HEK293T (cell line): ENCODE results near the gene RMDN2.

Source experiments
- CTCF ChIA-PET: fragments of 350-600 bp; formaldehyde crosslinking; extraction: SDS; loops from one replicate; lab custom pipeline; 2021; ENCODE audit warnings: antibody characterized with exemption, inconsistent platforms; lab: Yijun Ruan, JAX
- POLR2A ChIA-PET: fragments of 350-600 bp; formaldehyde crosslinking; extraction: SDS; loops from one replicate; lab custom pipeline; 2020; ENCODE audit warnings: antibody characterized with exemption, inconsistent platforms; lab: Yijun Ruan, JAX
- DNase-seq: peaks from one replicate; pipeline ENCODE4 v3.0.0; 2012; ENCODE audit warnings: mixed read lengths; ENCODE audit errors: extremely low spot score
- ARNT ChIP-seq: fragments of 450-650 bp; IDR thresholded peaks from 2 replicates; pipeline ENCODE4 v1.6.1; 2017; ENCODE audit warnings: mild to moderate bottlenecking
- BHLHE40 ChIP-seq: fragments of 450-650 bp; IDR thresholded peaks from 2 replicates; pipeline ENCODE4 v1.6.1; 2016; ENCODE audit warnings: mild to moderate bottlenecking, moderate library complexity, borderline replicate concordance
- CTBP1 ChIP-seq: fragments of 450-650 bp; IDR thresholded peaks from 2 replicates; pipeline ENCODE4 v1.6.1; 2016; ENCODE audit warnings: borderline replicate concordance
- ELF4 ChIP-seq: fragments of 450-650 bp; IDR thresholded peaks from 2 replicates; pipeline ENCODE4 v1.6.1; 2017; ENCODE audit warnings: antibody characterized with exemption
- FOXA1 ChIP-seq: fragments of 450-650 bp; IDR thresholded peaks from 2 replicates; pipeline ENCODE4 v1.6.1; 2016; ENCODE audit warnings: mild to moderate bottlenecking
- FOXK2 ChIP-seq: fragments of 450-650 bp; IDR thresholded peaks from 2 replicates; pipeline ENCODE4 v1.6.1; 2016; ENCODE audit warnings: mild to moderate bottlenecking
- FOXM1 ChIP-seq: fragments of 450-650 bp; IDR thresholded peaks from 2 replicates; pipeline ENCODE4 v1.6.1; 2017; ENCODE audit warnings: mild to moderate bottlenecking, borderline replicate concordance
- HDGF ChIP-seq: fragments of 450-650 bp; IDR thresholded peaks from 2 replicates; pipeline ENCODE4 v1.6.1; 2017; ENCODE audit warnings: antibody characterized with exemption, borderline replicate concordance
- L3MBTL2 ChIP-seq: fragments of 450-650 bp; conservative IDR thresholded peaks from 2 replicates; pipeline ENCODE4 v1.6.1; 2016; ENCODE audit warnings: mild to moderate bottlenecking
- LEF1 ChIP-seq: fragments of 450-650 bp; IDR thresholded peaks from 2 replicates; pipeline ENCODE4 v1.6.1; 2017; ENCODE audit warnings: mild to moderate bottlenecking, borderline replicate concordance
- NFRKB ChIP-seq: fragments of 450-650 bp; IDR thresholded peaks from 2 replicates; pipeline ENCODE4 v1.6.1; 2016; ENCODE audit warnings: mild to moderate bottlenecking, moderate library complexity
- SP1 ChIP-seq: fragments of 450-650 bp; IDR thresholded peaks from 2 replicates; pipeline ENCODE4 v1.6.1; 2017
- SUZ12 ChIP-seq: fragments of 450-650 bp; IDR thresholded peaks from 2 replicates; pipeline ENCODE4 v1.6.1; 2016; ENCODE audit warnings: mild to moderate bottlenecking
- TARDBP ChIP-seq: fragments of 450-650 bp; IDR thresholded peaks from 2 replicates; pipeline ENCODE4 v1.6.1; 2016
- ZNF384 ChIP-seq: fragments of 450-650 bp; IDR thresholded peaks from 2 replicates; pipeline ENCODE4 v1.6.1; 2016
- TF ChIP-seq, protein P1 (sequence below): fragments of 450-650 bp; IDR thresholded peaks from 2 replicates; pipeline ENCODE4 v1.6.1; 2016

Gene RMDN2, protein sequence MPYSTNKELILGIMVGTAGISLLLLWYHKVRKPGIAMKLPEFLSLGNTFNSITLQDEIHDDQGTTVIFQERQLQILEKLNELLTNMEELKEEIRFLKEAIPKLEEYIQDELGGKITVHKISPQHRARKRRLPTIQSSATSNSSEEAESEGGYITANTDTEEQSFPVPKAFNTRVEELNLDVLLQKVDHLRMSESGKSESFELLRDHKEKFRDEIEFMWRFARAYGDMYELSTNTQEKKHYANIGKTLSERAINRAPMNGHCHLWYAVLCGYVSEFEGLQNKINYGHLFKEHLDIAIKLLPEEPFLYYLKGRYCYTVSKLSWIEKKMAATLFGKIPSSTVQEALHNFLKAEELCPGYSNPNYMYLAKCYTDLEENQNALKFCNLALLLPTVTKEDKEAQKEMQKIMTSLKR

GRCh38 chr2:37925063-37925897 lies at the start of gene RMDN2:
TSS of gene RMDN2 (plus strand) at chr2:37925287. CDS start at chr2:37929278, 3,991 bp downstream.
- ChIA-PET CTCF (interaction anchor here (0.9 kb wide), 1 partner anchor 34 kb away, joined by 3 read pairs; no protein-coding TSS in a partner anchor), POLR2A (interaction anchor here (0.7 to 1.6 kb wide), 7 partner anchors 15 to 826 kb away, joined by 3 to 5 read pairs (median 4); partner anchors contain the start of gene SRSF7)
- TF ChIP-seq L3MBTL2 (peak; percentile 84), TARDBP (no peak), FOXA1 (no peak), FOXM1 (peak; percentile 70; the same call in 1 of the 2 replicates), ELF4 (peak; percentile 95)
- DNase-seq = peak; percentile 92

DNA sequence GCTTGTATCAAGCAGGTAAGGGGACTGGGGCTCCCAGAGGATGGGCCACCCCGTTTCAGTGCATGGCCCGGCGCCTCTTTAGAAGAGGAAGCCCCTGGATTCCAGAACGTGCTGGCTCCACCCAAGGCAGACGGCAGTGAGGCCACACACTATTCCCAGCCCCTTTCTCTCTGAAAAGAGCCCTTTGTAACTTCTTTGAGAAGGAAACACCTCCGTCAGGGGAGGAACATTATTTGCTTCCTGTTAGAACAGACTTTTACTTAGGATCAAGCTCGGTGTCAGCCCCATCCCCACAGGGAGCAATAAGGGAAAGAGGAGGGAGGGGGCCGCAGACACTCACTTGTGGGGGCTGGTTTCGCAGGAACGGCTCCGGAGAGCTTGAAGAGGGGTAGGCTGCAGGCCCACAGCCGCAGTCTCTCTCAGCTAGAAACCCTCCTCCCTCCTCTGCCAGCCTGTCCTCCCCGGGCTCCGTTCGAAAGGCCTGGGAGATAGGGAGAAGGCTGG lies 49.6 kb upstream of the RMDN2 start:
- POLR2A ChIA-PET = no interaction called here
- CTCF ChIA-PET = interaction anchor here (0.6 to 3.6 kb wide), 3 partner anchors 293 to 479 kb away, joined by 3 to 42 read pairs (median 4); no protein-coding TSS in a partner anchor
- no peak for TF ChIP-seq HDGF
- no peak for DNase-seq

DNA sequence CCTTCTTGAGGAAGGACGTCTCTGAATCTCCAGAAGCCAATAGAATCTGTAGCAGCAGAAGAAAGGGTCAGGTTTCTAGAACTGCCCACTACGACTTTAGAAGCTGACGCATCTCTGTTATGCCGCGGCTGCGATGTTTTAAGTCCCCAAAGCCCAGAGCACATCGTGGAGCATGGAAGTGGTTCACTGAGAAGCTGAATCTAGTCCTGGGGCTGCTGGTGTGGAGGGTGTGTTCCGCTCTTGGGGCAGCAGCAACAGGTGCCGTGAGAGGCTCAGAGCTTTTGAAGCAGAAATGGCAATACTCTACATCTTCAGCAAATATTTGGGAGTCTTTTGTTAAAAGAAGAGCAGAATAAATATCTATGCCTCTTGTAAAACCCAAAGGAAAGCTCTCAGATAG lies 48.9 kb upstream of the RMDN2 start:
- ChIA-PET POLR2A (no interaction called here), CTCF (interaction anchor here (1.2 to 3.6 kb wide), 5 partner anchors 74 to 479 kb away, joined by 3 to 42 read pairs (median 7); no protein-coding TSS in a partner anchor)
- TF ChIP-seq SUZ12 (no peak), ARNT (no peak), FOXM1 (no peak), TARDBP (no peak), LEF1 (no peak), CTBP1 (no peak), ELF4 (no peak), L3MBTL2 (no peak), NFRKB (no peak), HDGF (no peak), BHLHE40 (no peak), FOXA1 (no peak), ZNF384 (no peak), FOXK2 (no peak), SP1 (no peak)
- TF ChIP-seq, protein P1, sequence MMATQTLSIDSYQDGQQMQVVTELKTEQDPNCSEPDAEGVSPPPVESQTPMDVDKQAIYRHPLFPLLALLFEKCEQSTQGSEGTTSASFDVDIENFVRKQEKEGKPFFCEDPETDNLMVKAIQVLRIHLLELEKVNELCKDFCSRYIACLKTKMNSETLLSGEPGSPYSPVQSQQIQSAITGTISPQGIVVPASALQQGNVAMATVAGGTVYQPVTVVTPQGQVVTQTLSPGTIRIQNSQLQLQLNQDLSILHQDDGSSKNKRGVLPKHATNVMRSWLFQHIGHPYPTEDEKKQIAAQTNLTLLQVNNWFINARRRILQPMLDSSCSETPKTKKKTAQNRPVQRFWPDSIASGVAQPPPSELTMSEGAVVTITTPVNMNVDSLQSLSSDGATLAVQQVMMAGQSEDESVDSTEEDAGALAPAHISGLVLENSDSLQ = no peak
- no peak for DNase-seq

GRCh38 chr2:37877457-37878315 lies 47.4 kb upstream of the RMDN2 start:
- POLR2A ChIA-PET = no interaction called here
- TF ChIP-seq L3MBTL2 = no peak
- no peak for TF ChIP-seq FOXK2
- TF ChIP-seq, protein P1 = no peak
- no peak for TF ChIP-seq TARDBP
- CTCF ChIA-PET = interaction anchor here (0.6 to 3.6 kb wide), 34 partner anchors 8 to 539 kb away, joined by 3 to 42 read pairs (median 4); no protein-coding TSS in a partner anchor
- peak; percentile 50 for DNase-seq

DNA sequence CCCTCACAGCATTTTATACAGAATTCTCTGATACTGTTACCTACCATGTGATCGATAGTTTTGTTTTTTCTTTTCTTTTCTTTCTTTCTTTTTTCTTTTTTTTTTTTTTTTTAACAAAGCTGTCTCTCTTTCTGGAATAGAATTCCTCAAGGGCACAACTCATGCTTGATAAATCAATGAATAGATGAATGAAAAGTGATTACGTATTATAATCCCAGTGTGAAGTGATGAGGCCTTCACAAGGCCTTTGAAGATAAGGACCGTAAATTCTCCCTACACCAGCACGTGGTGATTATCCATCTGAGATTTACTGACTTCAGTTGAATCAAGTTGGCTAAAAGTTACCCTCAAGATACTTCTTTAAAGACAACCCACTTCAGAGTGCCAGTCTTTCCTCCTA lies 46.6 kb upstream of the RMDN2 start:
- TF ChIP-seq FOXM1 (no peak), TARDBP (no peak), FOXK2 (no peak), ARNT (no peak), ZNF384 (no peak), ELF4 (no peak)
- ChIA-PET CTCF (interaction anchor here (1.4 to 3.6 kb wide), 3 partner anchors 13 to 482 kb away, joined by 4 to 42 read pairs (median 8); no protein-coding TSS in a partner anchor), POLR2A (no interaction called here)
- no peak for DNase-seq

DNA sequence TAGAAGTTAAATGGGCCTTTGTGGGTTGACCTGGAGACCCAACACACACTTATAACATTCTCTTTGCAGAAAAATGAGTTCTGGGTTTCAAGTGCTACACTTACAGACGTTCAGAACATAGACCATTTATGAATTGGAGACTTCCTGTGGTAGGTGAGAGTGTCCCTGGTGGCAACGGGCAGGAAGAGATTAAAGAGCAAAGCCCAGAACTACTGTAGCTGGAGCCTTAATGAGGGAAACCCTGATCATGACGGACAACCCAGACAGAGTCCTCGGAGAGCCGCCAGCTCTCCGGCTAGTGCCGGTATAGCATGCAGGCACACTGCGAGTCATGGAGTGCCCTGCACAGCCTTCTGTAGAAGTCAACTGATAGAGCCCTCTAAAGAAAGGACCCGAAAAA lies 44.5 kb upstream of the RMDN2 start:
- ChIA-PET CTCF (interaction anchor here (0.6 to 1.1 kb wide), 5 partner anchors 9 to 1134 kb away, joined by 3 read pairs; no protein-coding TSS in a partner anchor), POLR2A (no interaction called here)
- DNase-seq = no peak
- TF ChIP-seq FOXA1 (no peak), ARNT (no peak), L3MBTL2 (no peak), BHLHE40 (no peak), HDGF (no peak), TARDBP (no peak), FOXK2 (no peak), NFRKB (no peak), SUZ12 (no peak), FOXM1 (no peak), ZNF384 (no peak), CTBP1 (no peak)
- TF ChIP-seq, protein P1 = no peak
